Measurements from ENCODE around the gene SGPP1.
A peak's percentile ranks its signal among the peaks of the same experiment; 100 is the strongest.

The SGPP1 gene, protein sequence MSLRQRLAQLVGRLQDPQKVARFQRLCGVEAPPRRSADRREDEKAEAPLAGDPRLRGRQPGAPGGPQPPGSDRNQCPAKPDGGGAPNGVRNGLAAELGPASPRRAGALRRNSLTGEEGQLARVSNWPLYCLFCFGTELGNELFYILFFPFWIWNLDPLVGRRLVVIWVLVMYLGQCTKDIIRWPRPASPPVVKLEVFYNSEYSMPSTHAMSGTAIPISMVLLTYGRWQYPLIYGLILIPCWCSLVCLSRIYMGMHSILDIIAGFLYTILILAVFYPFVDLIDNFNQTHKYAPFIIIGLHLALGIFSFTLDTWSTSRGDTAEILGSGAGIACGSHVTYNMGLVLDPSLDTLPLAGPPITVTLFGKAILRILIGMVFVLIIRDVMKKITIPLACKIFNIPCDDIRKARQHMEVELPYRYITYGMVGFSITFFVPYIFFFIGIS

DNA sequence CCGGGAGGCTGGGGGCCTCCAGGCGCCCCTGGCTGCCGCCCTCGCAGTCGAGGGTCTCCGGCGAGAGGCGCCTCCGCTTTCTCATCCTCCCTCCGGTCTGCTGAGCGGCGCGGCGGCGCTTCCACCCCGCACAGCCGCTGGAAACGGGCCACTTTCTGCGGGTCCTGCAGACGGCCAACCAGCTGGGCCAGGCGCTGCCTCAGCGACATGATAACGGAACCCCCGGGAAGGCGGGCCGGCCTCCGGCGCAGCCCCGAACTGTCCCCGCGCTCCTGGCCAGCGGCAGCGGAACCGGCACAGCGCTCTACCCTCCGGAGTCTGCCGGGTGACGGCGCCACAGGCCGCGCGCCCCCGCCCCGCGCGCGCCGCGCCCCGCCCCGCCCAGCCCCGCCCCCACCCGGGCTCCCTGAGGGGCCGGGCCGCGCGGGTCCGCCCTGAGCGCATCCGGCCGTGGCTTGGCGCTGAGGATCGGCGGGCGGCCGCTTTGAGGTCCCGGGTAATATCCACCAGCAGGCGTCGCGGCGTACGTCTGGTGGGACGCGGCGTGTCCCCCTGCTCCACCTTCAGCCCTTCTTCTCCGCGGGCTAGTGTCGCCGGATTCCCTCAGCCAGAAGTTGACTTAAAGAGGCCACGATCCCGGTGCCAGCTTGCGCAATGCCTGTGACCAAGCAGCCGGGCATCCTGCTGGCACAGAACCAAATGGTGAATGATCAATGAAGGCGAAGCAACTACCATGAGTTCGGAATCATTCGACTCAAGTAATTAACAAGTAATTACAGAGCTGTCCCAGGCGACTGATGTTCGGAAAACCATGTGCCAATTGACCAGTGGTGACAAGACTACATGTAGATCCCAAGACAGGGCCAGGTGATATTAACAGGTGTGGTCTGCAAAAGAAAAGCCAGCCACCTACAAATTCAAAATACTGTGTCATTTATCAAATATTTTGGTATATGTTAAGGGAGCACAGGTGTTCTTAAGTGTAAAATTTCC, at the start of gene SGPP1:
TSS of gene SGPP1 (minus strand) at position 330 of the 993 bp plus-strand sequence. CDS start at position 209, 121 bp downstream.
- intact Hi-C loops (cut with DNase I; ENCODE audit: low total_unique reads), result no loop called here
- Histone ChIP-seq H3K4me1 (peaks cover 0 to 22% (median 15%) of the 10 kb centered on the region in 4 donors), H3K4me3 (peak within 1 kb of the TSS; percentile 77 to 94), H3K27ac (peak within 1 kb of the TSS; percentile 81 to 86), H3K9me3 (no peaks in the 10 kb centered on the region), H3K36me3 (no peaks in the 10 kb centered on the region), H3K27me3 (no peaks in the 10 kb centered on the region)
- TF ChIP-seq, protein P1, sequence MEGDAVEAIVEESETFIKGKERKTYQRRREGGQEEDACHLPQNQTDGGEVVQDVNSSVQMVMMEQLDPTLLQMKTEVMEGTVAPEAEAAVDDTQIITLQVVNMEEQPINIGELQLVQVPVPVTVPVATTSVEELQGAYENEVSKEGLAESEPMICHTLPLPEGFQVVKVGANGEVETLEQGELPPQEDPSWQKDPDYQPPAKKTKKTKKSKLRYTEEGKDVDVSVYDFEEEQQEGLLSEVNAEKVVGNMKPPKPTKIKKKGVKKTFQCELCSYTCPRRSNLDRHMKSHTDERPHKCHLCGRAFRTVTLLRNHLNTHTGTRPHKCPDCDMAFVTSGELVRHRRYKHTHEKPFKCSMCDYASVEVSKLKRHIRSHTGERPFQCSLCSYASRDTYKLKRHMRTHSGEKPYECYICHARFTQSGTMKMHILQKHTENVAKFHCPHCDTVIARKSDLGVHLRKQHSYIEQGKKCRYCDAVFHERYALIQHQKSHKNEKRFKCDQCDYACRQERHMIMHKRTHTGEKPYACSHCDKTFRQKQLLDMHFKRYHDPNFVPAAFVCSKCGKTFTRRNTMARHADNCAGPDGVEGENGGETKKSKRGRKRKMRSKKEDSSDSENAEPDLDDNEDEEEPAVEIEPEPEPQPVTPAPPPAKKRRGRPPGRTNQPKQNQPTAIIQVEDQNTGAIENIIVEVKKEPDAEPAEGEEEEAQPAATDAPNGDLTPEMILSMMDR (IDR thresholded peaks at IDR 0.05), result peak; percentile 9 to 35
- DNase-seq, result peak; percentile 69 to 83

DNA sequence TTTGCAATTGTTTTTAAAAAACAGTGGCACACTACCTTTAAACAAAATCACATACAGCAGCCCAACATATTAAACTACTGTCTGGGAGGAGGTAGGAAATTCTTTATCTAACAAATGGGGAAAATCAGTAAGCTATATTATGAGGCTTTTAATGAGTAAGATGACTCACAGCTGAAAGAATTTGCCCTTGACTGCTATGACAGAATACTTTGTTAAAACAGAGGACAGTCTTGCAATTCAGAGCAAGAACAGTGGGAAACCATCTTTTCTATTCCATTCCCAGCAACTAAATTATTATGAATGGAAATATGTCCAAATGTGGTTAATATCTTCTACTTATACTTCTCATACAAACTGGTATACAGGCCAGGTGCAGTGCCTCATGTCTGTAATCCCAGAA, 49.2 kb upstream of the SGPP1 start:
- no peaks in the 10 kb centered on the region for H3K36me3 ChIP-seq
- TF ChIP-seq, protein P1 (IDR thresholded peaks at IDR 0.05), result no peak
- H3K27me3 ChIP-seq, result no peaks in the 10 kb centered on the region
- no peak overlapping the region for H3K27ac ChIP-seq
- H3K4me3 ChIP-seq, result no peak overlapping the region
- intact Hi-C loops (cut with DNase I; ENCODE audit: low total_unique reads), result no loop called here
- DNase-seq, result no peak
- H3K4me1 ChIP-seq, result no peaks in the 10 kb centered on the region
- H3K9me3 ChIP-seq, result no peaks in the 10 kb centered on the region

DNA sequence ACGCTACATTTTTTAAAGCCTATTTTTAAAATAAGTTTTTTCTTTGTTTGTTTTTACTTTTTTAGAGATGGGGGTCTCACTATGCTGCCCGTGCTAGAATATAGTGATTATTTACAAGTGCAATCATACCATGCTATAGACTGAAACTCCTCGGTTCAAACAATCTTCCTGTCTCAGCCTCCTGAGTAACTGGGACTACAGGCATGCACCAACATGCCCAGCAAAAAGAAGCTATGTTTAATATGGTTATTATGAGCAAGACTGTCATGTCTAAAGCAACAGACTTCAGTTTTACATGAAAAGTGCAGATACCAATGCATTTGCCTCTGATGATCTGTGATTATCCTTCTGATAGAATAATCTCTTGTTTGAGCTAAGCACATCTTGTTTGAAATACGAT, 45.6 kb upstream of the SGPP1 start:
- intact Hi-C loops (cut with DNase I; ENCODE audit: low total_unique reads), result no loop called here
- DNase-seq, result no peak
- no peaks in the 10 kb centered on the region for H3K27me3 ChIP-seq
- H3K9me3 ChIP-seq, result no peaks in the 10 kb centered on the region
- TF ChIP-seq, protein P1 (IDR thresholded peaks at IDR 0.05), result no peak
- no peak overlapping the region for H3K27ac ChIP-seq
- no peak overlapping the region for H3K4me3 ChIP-seq
- no peaks in the 10 kb centered on the region for H3K4me1 ChIP-seq
- H3K36me3 ChIP-seq, result no peaks in the 10 kb centered on the region

DNA sequence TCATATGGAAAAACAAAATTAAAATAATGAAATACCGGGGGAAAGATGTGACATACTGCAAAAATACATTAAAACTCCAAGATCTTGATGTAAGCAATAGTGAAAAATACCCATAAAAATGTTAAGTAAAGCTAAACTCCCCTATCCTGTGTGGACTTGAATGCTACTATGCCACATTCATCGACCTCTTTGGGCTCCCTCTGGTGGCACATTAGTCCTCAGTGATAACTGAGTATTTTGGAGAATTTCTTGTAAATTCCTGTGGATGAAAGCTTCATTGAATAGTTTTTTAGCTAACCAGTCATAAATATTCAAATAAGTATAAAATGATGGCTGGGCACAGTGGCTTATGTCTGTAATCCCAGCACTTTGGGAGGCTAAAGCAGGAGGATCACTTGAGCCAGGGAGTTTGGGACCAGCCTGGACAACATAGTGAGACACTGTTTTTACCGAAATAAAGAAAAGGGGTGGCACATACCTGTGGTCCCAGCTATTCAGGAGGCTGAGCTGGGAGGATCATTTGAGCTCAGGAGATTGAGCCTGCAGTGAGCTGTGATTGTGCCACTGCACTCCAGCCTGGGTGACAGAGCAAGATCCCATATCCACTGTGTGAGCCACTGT, 42.4 kb upstream of the SGPP1 start:
- intact Hi-C loops (cut with DNase I; ENCODE audit: low total_unique reads), result no loop called here
- H3K27ac ChIP-seq, result no peak overlapping the region
- no peaks in the 10 kb centered on the region for H3K36me3 ChIP-seq
- no peaks in the 10 kb centered on the region for H3K4me1 ChIP-seq
- DNase-seq, result peak in 1 of 2 donors; percentile 42
- no peaks in the 10 kb centered on the region for H3K27me3 ChIP-seq
- TF ChIP-seq, protein P1 (IDR thresholded peaks at IDR 0.05), result peak; percentile 49 to 50
- H3K9me3 ChIP-seq, result no peaks in the 10 kb centered on the region
- no peak overlapping the region for H3K4me3 ChIP-seq

DNA sequence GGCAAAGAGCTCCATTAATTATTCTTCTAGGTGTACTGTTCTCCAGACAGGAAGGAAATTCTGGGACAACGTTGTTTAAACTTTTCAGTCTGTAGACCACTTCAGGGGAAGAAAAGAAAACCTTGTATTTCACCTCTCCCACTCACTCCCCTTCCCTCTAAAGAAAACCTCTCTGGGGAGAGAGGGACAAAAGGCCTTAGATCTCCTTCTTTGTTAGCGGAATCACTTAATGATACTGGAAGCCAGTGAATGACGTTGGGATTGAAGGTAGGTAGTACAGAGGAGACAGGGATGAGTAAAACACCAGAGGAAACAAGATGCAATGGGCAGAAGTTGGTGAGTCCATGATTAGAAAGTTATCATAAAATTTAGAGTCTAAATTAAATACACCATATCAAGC, 38.7 kb upstream of the SGPP1 start:
- Histone ChIP-seq H3K4me1 (no peaks in the 10 kb centered on the region), H3K36me3 (no peaks in the 10 kb centered on the region), H3K27ac (no peak overlapping the region), H3K4me3 (no peak overlapping the region), H3K27me3 (peaks cover 0 to 3% of the 10 kb centered on the region in 2 donors), H3K9me3 (no peaks in the 10 kb centered on the region)
- no peak for DNase-seq
- intact Hi-C loops (cut with DNase I; ENCODE audit: low total_unique reads), result loop anchor here (10.0 kb wide), 1 partner anchor 382 kb away; no protein-coding TSS in a partner anchor
- TF ChIP-seq, protein P1 (IDR thresholded peaks at IDR 0.05), result no peak
